OCI-LY7 (cell line): ENCODE measurements around the gene BSG. TPM values are rescaled to one million over a fixed set of nuclear protein-coding genes. Genes with fewer than 3 reads are reported as not detected.
A peak's percentile ranks its signal among the peaks of the same experiment; 100 is the strongest.
"Not testable (repeated sequence)": the region's sequence is repeated elsewhere in the genome, so short reads cannot be mapped to it uniquely, and the experiment has no call there.

Experiments
- BruUV-seq: library from RNA; stranded (reverse); fragments of 400-500 nt; replicated peaks from 2 replicates; lab custom pipeline; 2021; lab: Mats Ljungman, UMichigan
- CTCF ChIA-PET: fragments of 300-600 bp; sonication (Branson Sonifier 250); formaldehyde crosslinking; loops from one replicate; lab custom pipeline; 2022; ENCODE audit warnings: antibody characterized with exemption; ENCODE audit not compliant: unreplicated experiment; lab: Charles Lee
- POLR2A ChIA-PET: fragments of 300-600 bp; sonication (Branson Sonifier 250); formaldehyde crosslinking; loops from one replicate; lab custom pipeline; 2022; ENCODE audit warnings: antibody characterized with exemption; lab: Charles Lee
- DNase-seq: peaks from one replicate; pipeline ENCODE4 v3.0.0-alpha.2; 2015; ENCODE audit warnings: low spot score
- H2AFZ ChIP-seq: fragments of 200-600 bp; sonication (generic), shearing (Covaris generic); 2 replicates; pipeline ENCODE4 v1.6.1; 2014; ENCODE audit warnings: mild to moderate bottlenecking, antibody characterized with exemption, low read length, moderate library complexity
- H3K27ac ChIP-seq: fragments of 200-600 bp; sonication (generic); 2 replicates; pipeline ENCODE4 v1.5.1; 2014; ENCODE audit warnings: mixed run types, low read depth, mild to moderate bottlenecking, moderate library complexity, low read length, inconsistent platforms; ENCODE audit not compliant: poor library complexity, severe bottlenecking
- H3K36me3 ChIP-seq: fragments of 200-600 bp; sonication (generic); 2 replicates; pipeline ENCODE4 v1.6.1; 2014; ENCODE audit warnings: mild to moderate bottlenecking, antibody characterized with exemption, low read length, moderate library complexity, mixed read lengths; ENCODE audit not compliant: insufficient read depth
- H3K4me1 ChIP-seq: fragments of 200-600 bp; sonication (generic); 2 replicates; pipeline ENCODE4 v1.5.1; 2014; ENCODE audit warnings: mild to moderate bottlenecking, low read length; ENCODE audit not compliant: insufficient read depth, poor library complexity, severe bottlenecking
- H3K4me2 ChIP-seq: fragments of 200-600 bp; sonication (generic); 2 replicates; pipeline ENCODE4 v1.6.1; 2014; ENCODE audit warnings: mild to moderate bottlenecking, low read length
- H3K4me3 ChIP-seq: fragments of 200-600 bp; sonication (generic); 2 replicates; pipeline ENCODE4 v1.5.1; 2014; ENCODE audit warnings: mild to moderate bottlenecking, low read depth, low read length; ENCODE audit not compliant: poor library complexity, severe bottlenecking
- H3K79me2 ChIP-seq: fragments of 200-600 bp; sonication (generic); 2 replicates; pipeline ENCODE4 v1.6.1; 2016; ENCODE audit warnings: low read depth, mild to moderate bottlenecking, low read length, moderate library complexity, mixed read lengths; ENCODE audit not compliant: insufficient read depth
- H3K9me2 ChIP-seq: fragments of 200-600 bp; sonication (generic); 2 replicates; pipeline ENCODE4 v1.6.1; 2016; ENCODE audit warnings: mild to moderate bottlenecking, low read length, mixed read lengths; ENCODE audit not compliant: insufficient read depth
- H3K9me3 ChIP-seq: fragments of 200-600 bp; sonication (generic); 2 replicates; pipeline ENCODE4 v1.6.1; 2014; ENCODE audit warnings: mild to moderate bottlenecking, mixed run types, low read length, mixed read lengths
- H4K20me1 ChIP-seq: fragments of 200-600 bp; sonication (generic); 2 replicates; pipeline ENCODE4 v1.6.1; 2014; ENCODE audit warnings: mild to moderate bottlenecking, antibody characterized with exemption, low read length, moderate library complexity, mixed read lengths; ENCODE audit not compliant: insufficient read depth
- CTCF ChIP-seq: fragments of 200-600 bp; sonication (generic); conservative IDR thresholded peaks from 2 replicates; pipeline ENCODE4 v1.5.1; 2014; ENCODE audit warnings: mild to moderate bottlenecking, antibody characterized with exemption, low read length, moderate library complexity, mixed read lengths
- EZH2phosphoT487 ChIP-seq: fragments of 200-600 bp; sonication (generic); IDR thresholded peaks from 2 replicates; pipeline ENCODE4 v1.6.1; 2018; ENCODE audit warnings: low read depth, borderline replicate concordance, mild to moderate bottlenecking, mixed run types, antibody characterized with exemption, low read length, moderate library complexity, mixed read lengths
- intact Hi-C: fragments of 100-400 bp; cut with micrococcal nuclease; formaldehyde crosslinking; loops from one replicate; pipeline ENCODE4 v1.10.0; 2022; ENCODE audit not compliant: unreplicated experiment
- total RNA-seq, 2 experiments: library from RNA; depleted of rRNA in 1 of 2; stranded (reverse); fragments of >200 nt in 1 of 2; shearing (Covaris generic) in 1 of 2; gene quantifications; 2 replicates each; pipeline ENCODE4 v1.2.3, GENCODE V29; 2014 to 2022

BSG gene
- total RNA-seq, 2 experiments from 2014 or later, result 180 to 197 TPM

DNA sequence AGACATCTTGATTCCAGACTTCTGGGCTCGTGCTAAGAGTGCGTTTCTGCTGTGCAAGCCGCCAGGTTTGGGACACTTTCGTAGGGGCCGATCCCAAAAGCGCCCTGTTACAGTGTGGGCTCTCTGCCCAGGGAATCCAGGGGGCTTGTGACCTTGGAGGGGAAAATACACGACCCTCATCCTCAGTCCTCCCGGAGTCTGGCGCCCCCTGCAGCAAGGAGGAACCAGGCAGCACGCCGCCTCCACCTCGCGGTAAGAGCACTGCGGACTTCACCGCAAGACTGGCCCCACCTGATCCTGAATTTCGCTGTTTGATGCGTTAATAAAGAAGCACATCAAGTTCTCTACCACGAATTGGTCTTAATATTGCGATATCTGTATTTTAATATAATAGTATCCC lies 55.8 kb downstream of the BSG start:
- Histone ChIP-seq H3K4me2 (no peak overlapping the region), H3K36me3 (peaks cover 77% of the 10 kb centered on the region), H3K9me2 (no peaks in the 10 kb centered on the region), H3K27ac (no peak overlapping the region), H2AFZ (no peak overlapping the region), H3K4me3 (no peak overlapping the region), H3K79me2 (peaks cover 32% of the 10 kb centered on the region; the same call in 1 of the 2 replicates), H4K20me1 (no peaks in the 10 kb centered on the region), H3K4me1 (peaks cover 9% of the 10 kb centered on the region), H3K9me3 (no peaks in the 10 kb centered on the region)
- ChIA-PET POLR2A (interaction anchor here (0.7 kb wide), 1 partner anchor 75 kb away, joined by 5 read pairs; no protein-coding TSS in a partner anchor), CTCF (no interaction called here)
- TF ChIP-seq CTCF (peak; percentile 64), EZH2phosphoT487 (no peak)
- intact Hi-C loops, result no loop called here
- no peak for DNase-seq
- BruUV-seq, result no TSS peak

DNA sequence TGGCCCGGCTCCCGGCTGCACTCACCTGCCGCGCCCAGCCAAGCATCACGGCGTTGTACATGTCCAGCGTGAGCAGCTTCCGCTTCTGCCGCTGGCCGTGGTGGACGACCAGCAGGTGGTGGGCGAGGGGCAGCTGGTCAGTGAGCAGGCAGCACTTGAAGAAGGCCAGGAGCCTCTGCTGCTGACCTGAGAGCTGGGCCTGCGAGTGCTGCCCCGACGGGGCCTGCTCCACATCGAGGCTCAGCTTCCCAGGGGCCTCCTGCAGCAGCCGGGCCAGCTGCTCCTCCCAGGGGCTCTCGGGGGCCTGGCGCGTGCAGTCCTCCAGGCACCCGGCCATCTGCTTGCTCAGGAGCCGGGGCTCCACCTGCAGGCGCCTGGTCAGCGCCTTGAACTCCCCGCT lies 57.1 kb downstream of the BSG start:
- POLR2A ChIA-PET, H3K27ac ChIP-seq, H3K9me2 ChIP-seq, H3K4me2 ChIP-seq, H4K20me1 ChIP-seq, BruUV-seq, intact Hi-C loops, H3K4me3 ChIP-seq, H3K4me1 ChIP-seq, H3K9me3 ChIP-seq, DNase-seq, H2AFZ ChIP-seq, CTCF ChIA-PET: not testable (repeated sequence)
- Histone ChIP-seq H3K79me2 (peaks cover 32% of the 10 kb centered on the region; the same call in 1 of the 2 replicates), H3K36me3 (peaks cover 64% of the 10 kb centered on the region)

DNA sequence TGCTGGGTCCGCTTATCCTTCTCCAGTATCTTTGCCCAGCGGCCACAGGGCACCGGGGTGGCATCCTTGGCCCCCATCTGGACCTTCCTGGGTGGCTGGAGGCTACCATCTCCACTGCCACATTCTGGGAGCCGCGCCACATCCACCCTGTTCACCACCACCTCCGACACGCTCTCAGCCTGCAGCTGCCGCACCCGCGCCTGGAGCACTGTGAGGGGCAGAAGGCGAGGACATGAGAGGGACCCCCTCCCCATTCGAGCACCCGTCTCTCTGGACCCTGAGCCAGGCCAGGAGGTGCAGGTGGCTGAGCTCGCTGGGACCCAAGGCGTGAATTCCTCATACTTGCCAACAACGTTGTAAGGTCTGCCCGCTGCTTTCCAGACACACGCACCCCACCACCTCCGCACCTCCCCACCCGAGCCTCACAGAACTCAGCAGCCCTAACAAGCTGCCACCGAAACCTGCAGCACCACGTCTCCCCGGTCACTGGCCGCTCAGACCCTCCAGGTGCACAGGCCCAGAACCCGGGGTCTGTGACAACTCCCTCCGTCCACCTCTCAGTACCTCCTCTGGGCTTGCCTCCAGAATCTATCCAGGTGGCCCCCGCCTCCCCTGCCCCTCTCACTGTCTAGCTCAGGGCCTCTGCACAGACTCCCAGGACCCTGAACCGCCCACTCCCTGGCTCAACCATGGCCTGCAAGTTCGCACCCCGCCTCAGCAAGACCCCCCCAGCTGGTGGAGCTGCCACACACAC lies 57.7 kb downstream of the BSG start:
- ChIA-PET POLR2A (interaction anchor here (0.6 kb wide), 1 partner anchor 24 kb away, joined by 7 read pairs; no protein-coding TSS in a partner anchor), CTCF (interaction anchor here (0.6 kb wide), 1 partner anchor 249 kb away, joined by 3 read pairs; no protein-coding TSS in a partner anchor)
- intact Hi-C loops, result no loop called here
- peaks cover 9% of the 10 kb centered on the region for H3K4me1 ChIP-seq
- no peaks in the 10 kb centered on the region for H4K20me1 ChIP-seq
- no peak overlapping the region for H3K27ac ChIP-seq
- no peak overlapping the region for H3K4me2 ChIP-seq
- DNase-seq, result no peak
- no TSS peak for BruUV-seq
- no peak overlapping the region for H3K4me3 ChIP-seq
- peaks cover 58% of the 10 kb centered on the region for H3K36me3 ChIP-seq
- no peak overlapping the region for H2AFZ ChIP-seq
- TF ChIP-seq CTCF, result no peak
- H3K9me3 ChIP-seq, result no peaks in the 10 kb centered on the region
- H3K79me2 ChIP-seq, result peaks cover 32% of the 10 kb centered on the region; the same call in 1 of the 2 replicates
- H3K9me2 ChIP-seq, result no peaks in the 10 kb centered on the region
